Karpas-422 (cell line): ENCODE measurements around the gene MFSD1. TPM values are rescaled to one million over a fixed set of nuclear protein-coding genes. Genes with fewer than 3 reads are reported as not detected.

Experiments
- DNase-seq: peaks from one replicate; pipeline ENCODE4 v3.0.0-alpha.2; 2015
- H2AFZ ChIP-seq: fragments of 200-600 bp; sonication (generic); 2 replicates; pipeline ENCODE4 v1.6.1; 2014; ENCODE audit warnings: antibody characterized with exemption, low read length, mixed read lengths
- H3K27ac ChIP-seq: fragments of 200-600 bp; sonication (generic); 2 replicates; pipeline ENCODE4 v1.5.1; 2014; ENCODE audit warnings: mild to moderate bottlenecking, low read length, moderate library complexity
- H3K27me3 ChIP-seq: fragments of 200-600 bp; sonication (generic); 2 replicates; pipeline ENCODE4 v1.6.1; 2014; ENCODE audit warnings: low read length, mixed read lengths
- H3K36me3 ChIP-seq: fragments of 200-600 bp; sonication (generic); 2 replicates; pipeline ENCODE4 v1.6.1; 2014; ENCODE audit warnings: low read length, mixed read lengths; ENCODE audit not compliant: insufficient read depth
- H3K4me1 ChIP-seq: fragments of 200-600 bp; sonication (generic); 2 replicates; pipeline ENCODE4 v1.6.1; 2014; ENCODE audit warnings: mild to moderate bottlenecking, low read length, mixed read lengths
- H3K4me2 ChIP-seq: fragments of 200-600 bp; sonication (generic); 2 replicates; pipeline ENCODE4 v1.6.1; 2014; ENCODE audit warnings: low read length, low read depth, mild to moderate bottlenecking; ENCODE audit not compliant: poor library complexity, severe bottlenecking
- H3K4me3 ChIP-seq: fragments of 200-600 bp; sonication (generic); 2 replicates; pipeline ENCODE4 v1.5.1; 2014; ENCODE audit warnings: mild to moderate bottlenecking, antibody characterized with exemption, low read length, mixed read lengths
- H3K79me2 ChIP-seq: fragments of 200-600 bp; sonication (generic); 2 replicates; pipeline ENCODE4 v1.6.1; 2014; ENCODE audit warnings: mild to moderate bottlenecking, low read length, mixed read lengths
- H3K9ac ChIP-seq: fragments of 200-600 bp; sonication (generic); 2 replicates; pipeline ENCODE4 v1.6.0; 2014; ENCODE audit warnings: low read length
- H3K9me2 ChIP-seq: fragments of 200-600 bp; sonication (generic), shearing (Covaris generic); replicated peaks from 2 replicates; pipeline ENCODE4 v1.6.0; 2014; ENCODE audit warnings: mild to moderate bottlenecking, low read length, moderate library complexity; ENCODE audit not compliant: insufficient read depth
- H3K9me3 ChIP-seq: fragments of 300-700, 200-600 bp; sonication (generic); 2 replicates; pipeline ENCODE4 v1.6.1; 2014; ENCODE audit warnings: low read length, mixed read lengths
- H4K20me1 ChIP-seq: fragments of 200-600 bp; sonication (generic); 2 replicates; pipeline ENCODE4 v1.6.1; 2014; ENCODE audit warnings: mild to moderate bottlenecking, antibody characterized with exemption, low read length, low read depth; ENCODE audit not compliant: insufficient read depth
- total RNA-seq: library from RNA; depleted of rRNA; stranded (reverse); fragments of >200 nt; shearing (Covaris generic); gene quantifications from 2 replicates; pipeline ENCODE4 v1.2.3, GENCODE V29; 2014; ENCODE audit warnings: low replicate concordance

Gene MFSD1
- total RNA-seq, 1 experiment from 2014 or later = 114 TPM

DNA sequence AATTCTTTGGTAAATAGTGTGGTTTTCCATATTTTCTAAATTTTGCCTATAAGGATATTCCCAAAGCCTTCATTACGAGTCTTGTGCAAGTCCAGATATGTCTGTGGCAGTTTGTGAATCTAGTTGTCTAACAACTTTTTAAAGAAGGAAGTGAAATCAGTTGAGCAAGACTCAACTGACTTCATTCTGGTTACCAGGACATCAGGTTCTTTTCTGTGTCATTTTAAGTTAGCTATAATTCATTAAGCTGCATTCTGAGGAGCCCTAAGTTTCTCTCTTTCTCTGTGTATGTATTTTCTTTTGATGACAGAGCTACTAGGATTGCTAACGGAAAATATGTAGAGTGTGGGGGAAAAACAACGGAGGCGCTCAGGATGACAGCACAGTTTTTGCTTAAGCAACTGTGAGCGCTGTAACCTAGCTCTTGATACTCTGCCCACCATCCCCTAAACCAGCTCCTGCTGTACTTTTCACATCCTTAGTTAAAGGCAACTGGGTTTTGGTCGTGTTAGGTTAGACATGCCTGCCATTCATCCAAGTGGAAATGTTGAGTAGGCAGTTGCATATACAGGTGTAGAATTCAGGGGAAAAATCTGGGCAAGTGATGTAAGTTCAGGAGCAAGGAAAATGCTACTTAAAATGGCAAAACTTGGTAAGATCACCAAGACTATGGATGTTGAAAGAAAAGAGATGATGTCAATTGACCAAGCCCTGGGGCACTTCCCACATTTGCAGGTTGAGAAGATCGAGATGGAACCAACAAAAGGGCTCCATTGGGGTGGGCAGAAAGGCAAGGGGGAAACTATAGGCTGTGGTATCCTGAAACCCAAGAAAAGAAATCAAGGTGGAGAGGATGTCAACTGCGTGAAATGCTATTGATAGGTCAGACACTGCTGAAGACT, 9.2 kb downstream of the MFSD1 start:
- Histone ChIP-seq H3K4me2 (no peak overlapping the region), H3K4me3 (no peak overlapping the region), H3K9me2 (no peaks in the 10 kb centered on the region), H3K9me3 (no peaks in the 10 kb centered on the region), H3K27ac (no peak overlapping the region), H3K4me1 (no peaks in the 10 kb centered on the region), H2AFZ (no peak overlapping the region), H4K20me1 (no peaks in the 10 kb centered on the region), H3K36me3 (peaks cover 71% of the 10 kb centered on the region), H3K27me3 (no peaks in the 10 kb centered on the region), H3K9ac (no peak overlapping the region), H3K79me2 (peaks cover 11% of the 10 kb centered on the region)
- DNase-seq = no peak

DNA sequence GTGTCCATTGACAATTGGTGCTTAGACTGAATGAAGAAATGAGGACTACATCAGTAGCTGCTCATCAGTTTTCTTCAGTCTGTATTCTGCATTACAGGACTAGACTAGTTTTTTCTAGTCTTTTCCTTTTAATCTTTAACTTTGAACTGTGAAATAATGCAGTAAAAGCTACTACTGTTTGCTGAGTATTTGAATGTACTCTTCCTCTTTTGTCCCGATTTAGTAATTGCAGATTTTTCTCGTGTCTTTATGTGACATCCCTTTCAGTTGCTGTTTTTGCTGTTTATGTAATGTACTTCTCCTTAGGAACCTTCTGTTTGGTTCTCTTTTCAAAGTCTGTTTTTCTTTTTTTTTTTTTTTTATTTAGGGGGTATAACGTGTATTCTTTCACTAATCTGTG, 17.4 kb downstream of the MFSD1 start:
- H3K27me3 ChIP-seq = no peaks in the 10 kb centered on the region
- H3K4me1 ChIP-seq = peaks cover 8% of the 10 kb centered on the region
- H3K4me3 ChIP-seq = no peak overlapping the region
- no peaks in the 10 kb centered on the region for H3K9me2 ChIP-seq
- no peaks in the 10 kb centered on the region for H3K79me2 ChIP-seq
- no peaks in the 10 kb centered on the region for H3K9me3 ChIP-seq
- no peaks in the 10 kb centered on the region for H4K20me1 ChIP-seq
- no peak overlapping the region for H3K4me2 ChIP-seq
- peak overlapping the region; percentile 19; the same call in 1 of the 2 replicates for H3K27ac ChIP-seq
- no peak overlapping the region for H2AFZ ChIP-seq
- no peak for DNase-seq
- no peak overlapping the region for H3K9ac ChIP-seq
- peaks cover 47% of the 10 kb centered on the region for H3K36me3 ChIP-seq

DNA sequence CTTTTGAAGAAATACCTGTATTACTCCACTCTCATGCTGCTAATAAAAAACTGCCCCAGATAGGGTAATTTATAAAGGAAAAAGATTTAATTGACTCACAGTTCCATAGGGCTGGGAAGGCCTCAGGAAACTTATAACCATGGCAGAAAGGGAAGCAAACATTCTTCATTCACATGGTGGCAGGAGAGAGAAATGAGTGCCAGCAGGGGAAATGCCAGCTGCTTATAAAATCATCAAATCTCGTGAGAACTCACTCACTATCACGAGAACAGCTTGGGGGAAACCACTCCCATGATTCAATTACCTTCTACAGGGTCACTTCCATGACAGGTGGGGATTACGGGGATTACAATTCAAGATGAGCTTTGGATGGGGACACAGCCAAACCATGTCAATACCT, 18.7 kb downstream of the MFSD1 start:
- Histone ChIP-seq H3K4me1 (peaks cover 8% of the 10 kb centered on the region), H4K20me1 (no peaks in the 10 kb centered on the region), H3K27me3 (no peaks in the 10 kb centered on the region), H3K36me3 (peaks cover 48% of the 10 kb centered on the region), H3K27ac (no peak overlapping the region), H3K4me2 (no peak overlapping the region), H3K79me2 (no peaks in the 10 kb centered on the region), H3K9ac (no peak overlapping the region), H3K9me3 (no peaks in the 10 kb centered on the region), H3K4me3 (no peak overlapping the region), H3K9me2 (no peaks in the 10 kb centered on the region), H2AFZ (no peak overlapping the region)
- no peak for DNase-seq

DNA sequence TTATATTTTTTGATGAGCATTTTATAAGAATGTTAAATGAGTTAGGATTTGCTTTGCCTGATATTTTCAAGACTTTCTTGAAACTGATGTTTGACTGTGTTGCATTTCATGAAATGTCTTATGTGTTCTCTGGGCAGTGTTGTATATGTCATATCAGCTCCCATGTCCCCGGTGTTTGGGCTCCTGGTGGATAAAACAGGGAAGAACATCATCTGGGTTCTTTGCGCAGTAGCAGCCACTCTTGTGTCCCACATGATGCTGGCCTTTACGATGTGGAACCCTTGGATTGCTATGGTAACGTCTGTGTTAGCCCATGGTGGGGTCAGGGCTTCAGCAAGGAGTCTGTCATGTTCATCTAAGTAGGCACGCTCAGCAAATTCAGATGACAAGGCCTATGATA, 20.0 kb downstream of the MFSD1 start:
- no peaks in the 10 kb centered on the region for H4K20me1 ChIP-seq
- no peak overlapping the region for H3K4me2 ChIP-seq
- H3K9me3 ChIP-seq = no peaks in the 10 kb centered on the region
- H3K79me2 ChIP-seq = no peaks in the 10 kb centered on the region
- DNase-seq = no peak
- no peaks in the 10 kb centered on the region for H3K9me2 ChIP-seq
- no peaks in the 10 kb centered on the region for H3K27me3 ChIP-seq
- H3K9ac ChIP-seq = no peak overlapping the region
- no peak overlapping the region for H3K27ac ChIP-seq
- peaks cover 8% of the 10 kb centered on the region for H3K4me1 ChIP-seq
- H3K36me3 ChIP-seq = peaks cover 49% of the 10 kb centered on the region
- no peak overlapping the region for H2AFZ ChIP-seq
- no peak overlapping the region for H3K4me3 ChIP-seq

DNA sequence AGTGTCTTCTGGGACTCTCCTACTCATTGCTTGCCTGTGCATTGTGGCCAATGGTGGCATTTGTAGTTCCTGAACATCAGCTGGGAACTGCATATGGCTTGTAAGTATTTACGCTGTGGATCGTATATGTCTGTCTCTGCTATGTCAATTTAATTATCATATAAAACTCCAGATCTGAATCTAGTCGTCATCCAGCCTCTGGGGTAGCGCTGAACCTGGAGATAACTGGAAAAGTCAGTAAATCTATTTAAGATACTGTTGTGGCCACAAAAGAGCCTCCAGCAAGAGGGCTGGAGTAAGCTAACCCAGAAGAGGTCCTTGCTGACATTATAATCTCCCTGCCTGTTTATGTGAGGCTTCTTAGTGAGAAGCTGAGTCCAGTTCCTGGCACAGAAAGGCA, 21.6 kb downstream of the MFSD1 start:
- no peak overlapping the region for H3K27ac ChIP-seq
- DNase-seq = no peak
- H3K9ac ChIP-seq = no peak overlapping the region
- no peak overlapping the region for H3K4me3 ChIP-seq
- no peak overlapping the region for H3K4me2 ChIP-seq
- no peaks in the 10 kb centered on the region for H4K20me1 ChIP-seq
- peaks cover 8% of the 10 kb centered on the region for H3K4me1 ChIP-seq
- H3K27me3 ChIP-seq = no peaks in the 10 kb centered on the region
- H3K36me3 ChIP-seq = peaks cover 53% of the 10 kb centered on the region
- no peaks in the 10 kb centered on the region for H3K79me2 ChIP-seq
- no peaks in the 10 kb centered on the region for H3K9me3 ChIP-seq
- H3K9me2 ChIP-seq = no peaks in the 10 kb centered on the region
- H2AFZ ChIP-seq = no peak overlapping the region

DNA sequence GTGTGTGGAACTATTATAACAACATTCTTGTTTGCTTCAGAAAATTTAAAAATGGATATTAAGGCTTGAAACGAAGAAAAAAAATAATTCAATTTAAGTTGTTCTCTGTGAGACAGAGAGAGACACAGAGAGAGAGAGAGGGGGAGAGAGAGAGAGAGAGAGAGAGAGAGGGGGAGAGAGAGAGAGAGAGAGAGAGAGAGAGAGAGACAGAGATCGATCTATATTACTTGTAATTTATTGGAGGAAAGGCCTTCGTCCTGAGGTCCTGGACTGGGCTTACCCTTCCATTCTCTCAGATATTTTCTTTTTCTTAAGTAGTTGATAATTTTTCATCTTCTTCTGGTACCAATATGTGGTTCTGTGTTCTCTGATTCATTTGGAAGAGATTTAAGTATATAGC, 25.9 kb downstream of the MFSD1 start:
- peaks cover 41% of the 10 kb centered on the region for H3K36me3 ChIP-seq

DNA sequence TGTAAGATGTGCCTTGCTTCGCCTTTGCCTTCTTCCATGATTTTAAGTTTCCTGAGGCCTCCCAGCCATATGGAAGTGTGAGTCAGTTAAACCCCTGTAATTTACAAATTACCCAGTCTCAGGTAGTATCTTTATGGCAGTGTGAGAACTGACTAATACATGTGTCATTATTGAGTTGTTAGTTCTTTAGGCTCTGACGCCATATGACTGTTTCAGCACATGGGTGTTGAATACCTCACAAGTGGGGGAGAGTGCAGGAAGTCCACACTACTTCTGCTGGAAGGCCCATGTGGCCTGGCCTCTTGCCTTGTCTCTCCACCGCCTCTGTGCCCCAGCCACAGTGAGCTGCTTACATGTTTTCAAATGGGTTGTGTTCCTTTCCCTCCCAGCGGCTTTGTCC, 28.5 kb downstream of the MFSD1 start:
- no peaks in the 10 kb centered on the region for H3K9me2 ChIP-seq
- no peaks in the 10 kb centered on the region for H3K79me2 ChIP-seq
- peaks cover 22% of the 10 kb centered on the region; the same call in 1 of the 2 replicates for H3K36me3 ChIP-seq
- no peaks in the 10 kb centered on the region for H3K27me3 ChIP-seq
- H3K4me2 ChIP-seq = no peak overlapping the region
- H4K20me1 ChIP-seq = peaks cover 9% of the 10 kb centered on the region
- H3K9me3 ChIP-seq = no peaks in the 10 kb centered on the region
- no peak overlapping the region for H2AFZ ChIP-seq
- no peak overlapping the region for H3K27ac ChIP-seq
- H3K4me1 ChIP-seq = no peaks in the 10 kb centered on the region
- no peak overlapping the region for H3K4me3 ChIP-seq
- no peak for DNase-seq
- no peak overlapping the region for H3K9ac ChIP-seq

More for the DNA sequence above, 25.9 kb downstream of the MFSD1 start:
- H3K9me2 ChIP-seq = no peaks in the 10 kb centered on the region
- no peak overlapping the region for H3K4me3 ChIP-seq
- H3K27me3 ChIP-seq = no peaks in the 10 kb centered on the region
- H3K9me3 ChIP-seq = no peaks in the 10 kb centered on the region
- no peak for DNase-seq
- no peaks in the 10 kb centered on the region for H3K79me2 ChIP-seq
- no peaks in the 10 kb centered on the region for H3K4me1 ChIP-seq
- no peak overlapping the region for H3K27ac ChIP-seq
- H2AFZ ChIP-seq = no peak overlapping the region
- no peak overlapping the region for H3K4me2 ChIP-seq
- H4K20me1 ChIP-seq = no peaks in the 10 kb centered on the region
- no peak overlapping the region for H3K9ac ChIP-seq

DNA sequence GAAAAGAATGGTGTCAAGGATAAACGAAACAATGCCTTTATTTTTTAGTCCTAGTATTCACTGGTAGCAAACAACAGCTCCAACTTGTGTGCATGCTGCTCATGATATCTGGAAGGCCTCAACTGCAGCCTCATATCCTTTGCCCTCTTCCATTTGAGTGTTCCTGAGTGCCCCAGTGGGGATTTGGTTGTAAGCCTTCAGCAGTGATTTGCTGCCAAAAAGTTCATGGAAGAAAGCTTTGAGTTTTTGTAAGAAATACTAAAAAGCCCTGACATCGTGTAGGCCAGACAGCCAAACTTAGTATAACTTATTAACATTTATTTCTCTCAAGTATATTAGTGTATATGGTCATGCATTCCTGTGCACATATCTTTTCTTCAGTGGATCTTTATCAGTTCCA, 30.0 kb downstream of the MFSD1 start:
- DNase-seq = no peak
- Histone ChIP-seq H3K79me2 (no peaks in the 10 kb centered on the region), H3K36me3 (peaks cover 19% of the 10 kb centered on the region; the same call in 1 of the 2 replicates), H3K4me1 (no peaks in the 10 kb centered on the region), H3K4me2 (no peak overlapping the region), H3K9me2 (no peaks in the 10 kb centered on the region), H3K27ac (no peak overlapping the region), H3K9ac (no peak overlapping the region), H3K4me3 (no peak overlapping the region), H2AFZ (no peak overlapping the region), H3K9me3 (no peaks in the 10 kb centered on the region), H3K27me3 (no peaks in the 10 kb centered on the region), H4K20me1 (peaks cover 15% of the 10 kb centered on the region)
